Measurements from ENCODE around the gene NPSR1. TPM values are rescaled to one million over a fixed set of nuclear protein-coding genes. Genes with fewer than 3 reads are reported as not detected.
A peak's percentile ranks its signal among the peaks of the same experiment; 100 is the strongest.
"Not testable (repeated sequence)": the region's sequence is repeated elsewhere in the genome, so short reads cannot be mapped to it uniquely, and the experiment has no call there.

The NPSR1 gene
- total RNA-seq, 1 donor from 2014 or later = not detected

- DNase-seq = no peak
Observed at GRCh38 chr7:34758111-34758601, 100.1 kb downstream of the NPSR1 start.

- no peak for DNase-seq
Observed at GRCh38 chr7:34759477-34760125, 101.6 kb downstream of the NPSR1 start.

DNA sequence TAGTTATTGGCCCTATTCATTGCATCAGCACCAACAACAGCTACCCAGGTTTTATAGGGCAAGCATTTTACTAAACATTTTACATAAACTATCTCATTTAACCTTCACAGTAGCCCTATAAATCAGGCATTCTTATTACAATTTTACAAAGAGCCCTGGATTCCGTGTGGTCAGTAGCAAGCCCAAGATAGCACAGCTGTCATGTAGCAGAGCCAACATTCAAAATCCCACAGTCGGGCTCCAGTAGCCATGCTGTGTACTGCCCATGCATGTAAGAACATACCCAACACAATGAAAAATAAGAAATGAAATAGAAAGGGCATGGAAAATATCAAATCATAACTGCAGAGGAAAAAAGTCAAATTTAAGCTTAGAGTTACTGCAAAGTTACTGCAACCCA lies 102.3 kb downstream of the NPSR1 start:
- DNase-seq = no peak

- no peak for DNase-seq
Observed at GRCh38 chr7:34761206-34761605, 103.2 kb downstream of the NPSR1 start.

- no peak for DNase-seq
Observed at GRCh38 chr7:34761627-34762026, 103.6 kb downstream of the NPSR1 start.

- no peak for DNase-seq
Observed at GRCh38 chr7:34762764-34763163, 104.7 kb downstream of the NPSR1 start.

GRCh38 chr7:34772296-34772938 lies 114.4 kb downstream of the NPSR1 start:
- DNase-seq = no peak

DNA sequence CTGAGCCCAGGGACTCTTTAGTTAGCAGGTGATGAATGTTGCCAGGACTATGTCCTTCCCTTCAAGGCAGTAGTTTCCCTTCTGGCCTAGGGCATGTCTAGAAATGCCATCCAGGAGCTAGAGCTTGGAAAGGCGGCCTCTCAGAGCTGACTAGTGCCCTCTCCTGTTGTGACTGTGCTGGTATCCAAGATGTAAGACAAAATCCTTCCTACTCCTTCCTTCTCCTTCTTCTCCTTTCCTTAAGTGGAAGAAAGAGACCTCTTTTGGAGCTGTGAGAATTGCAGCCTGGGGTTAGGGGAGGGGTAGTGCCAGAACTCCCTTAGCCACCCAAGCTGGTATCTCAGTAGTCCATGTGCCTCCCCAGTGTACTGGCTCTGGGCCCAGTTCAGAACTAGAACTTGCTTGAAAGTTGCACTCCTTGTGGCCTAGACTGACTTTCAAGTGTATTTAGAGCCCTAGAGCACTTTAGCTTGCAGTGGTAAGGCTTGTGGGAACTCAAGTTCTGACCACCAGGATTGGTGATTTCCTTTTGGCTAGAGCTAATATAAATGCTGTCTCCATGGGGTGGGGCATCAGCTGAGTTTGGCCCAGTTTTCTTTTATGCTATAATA lies 118.8 kb downstream of the NPSR1 start:
- DNase-seq = no peak

- no peak for DNase-seq
Observed at GRCh38 chr7:34780546-34780945, 122.5 kb downstream of the NPSR1 start.

- DNase-seq = no peak
Observed at GRCh38 chr7:34787586-34787985, 129.6 kb downstream of the NPSR1 start.

DNA sequence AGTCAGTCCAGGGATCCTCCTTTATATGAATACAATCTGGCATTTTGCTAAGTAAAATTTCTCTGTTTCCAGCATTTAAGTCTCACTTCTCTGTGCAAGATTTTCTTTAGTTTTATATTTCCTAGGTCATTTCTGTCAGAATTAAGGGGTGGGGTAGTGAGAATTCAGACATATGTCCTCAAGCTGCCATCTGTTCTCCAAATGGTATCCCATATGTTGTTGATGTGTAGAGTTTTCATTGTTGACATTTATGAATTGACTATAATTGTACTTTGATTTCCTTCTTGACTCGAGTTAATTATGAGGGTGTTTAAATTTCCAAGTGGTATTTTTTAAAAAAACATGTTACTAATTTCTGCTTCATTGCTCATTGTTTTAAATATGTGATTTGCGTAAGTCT lies 148.8 kb downstream of the NPSR1 start:
- no peak for DNase-seq

DNA sequence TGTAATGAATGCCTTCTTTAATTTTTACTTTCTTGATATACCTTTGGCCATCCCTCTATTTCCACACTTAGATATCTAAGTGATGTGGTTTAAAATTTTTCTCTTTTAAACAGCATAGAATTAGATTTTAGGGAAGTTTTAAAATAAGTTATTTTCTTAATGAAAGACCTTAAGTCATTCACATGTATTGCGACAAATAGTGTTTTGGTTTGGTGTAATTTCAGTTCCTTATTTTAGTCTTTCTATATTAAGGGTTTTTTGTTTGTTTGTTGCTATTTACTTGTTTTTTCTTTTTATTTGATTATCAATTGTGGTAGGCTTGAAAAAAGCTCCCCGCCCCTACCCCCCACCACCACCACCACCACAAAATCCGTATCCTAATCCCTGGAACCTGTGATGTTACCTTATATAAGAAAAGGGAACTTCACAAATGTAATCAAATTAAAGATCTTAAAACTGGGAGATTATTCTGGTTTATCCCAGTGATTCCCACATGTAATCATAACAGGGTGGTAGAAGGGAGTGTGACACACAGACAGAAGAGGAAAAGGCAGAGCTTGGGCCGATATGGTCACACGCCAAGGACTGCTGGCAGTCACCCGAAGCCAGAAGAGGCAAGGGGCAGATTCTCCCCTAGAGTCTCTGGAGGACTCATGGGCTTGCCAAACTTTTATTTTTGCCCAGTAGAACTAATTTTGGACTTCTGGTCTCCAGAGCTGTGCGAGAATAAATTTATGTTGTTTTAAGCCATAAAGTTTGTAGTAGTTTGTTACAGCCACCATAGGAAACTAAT lies 149.7 kb downstream of the NPSR1 start:
- DNase-seq = no peak

- not testable (repeated sequence) for DNase-seq
Observed at GRCh38 chr7:34814203-34814842, 156.3 kb downstream of the NPSR1 start.

DNA sequence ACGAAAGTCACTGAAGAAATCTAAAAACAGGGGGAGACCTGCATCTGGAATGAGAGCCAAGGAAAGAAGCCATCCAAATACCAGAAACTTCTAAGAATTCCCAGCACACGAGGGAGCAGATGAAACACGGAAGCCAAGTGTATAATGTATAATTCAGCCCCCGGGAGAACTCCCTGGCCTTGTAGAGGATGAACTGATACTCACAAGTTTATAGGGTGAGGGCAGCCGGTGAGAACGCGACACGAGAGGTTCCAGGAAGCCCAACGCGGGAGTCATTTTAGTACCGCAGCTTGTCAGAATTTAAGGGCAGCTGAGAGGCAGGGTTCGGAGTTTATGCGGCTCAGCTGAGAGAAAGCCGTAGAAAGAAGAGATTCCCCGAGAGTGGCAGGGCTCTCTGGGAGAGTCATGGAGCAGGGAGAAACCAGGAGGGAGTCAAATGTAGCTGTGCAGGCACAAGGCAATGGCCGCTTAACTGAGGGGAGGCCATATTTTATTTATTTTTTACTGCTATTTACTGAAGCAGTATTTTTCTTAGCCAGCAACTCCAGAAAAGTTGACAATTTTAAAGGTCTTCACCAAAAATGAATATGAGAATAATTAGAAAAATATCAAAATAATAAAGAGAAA lies 164.0 kb downstream of the NPSR1 start:
- DNase-seq = no peak

GRCh38 chr7:34823650-34824258 lies 165.7 kb downstream of the NPSR1 start:
- peak; percentile 21 for DNase-seq

DNA sequence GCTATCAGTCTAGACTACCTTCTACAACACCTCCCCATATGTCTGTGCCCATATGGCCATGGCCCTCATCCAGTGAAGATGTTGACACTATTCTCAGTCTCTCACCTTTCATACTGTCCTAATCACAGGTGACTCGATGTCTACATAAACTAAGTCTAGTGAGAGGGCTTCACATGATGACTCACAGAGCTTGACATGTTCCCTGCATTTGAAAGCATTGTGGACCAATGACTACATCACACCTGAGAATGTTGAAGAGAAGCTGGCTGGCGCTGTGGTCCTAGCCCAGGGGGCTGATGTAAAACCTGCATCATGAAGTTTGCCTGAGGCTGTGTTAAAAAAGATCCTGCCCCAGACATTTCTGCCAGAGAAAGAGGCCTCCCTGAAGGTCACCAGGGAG lies 167.2 kb downstream of the NPSR1 start:
- no peak for DNase-seq

- DNase-seq = no peak
Observed at GRCh38 chr7:34830390-34830789, 172.4 kb downstream of the NPSR1 start.

DNA sequence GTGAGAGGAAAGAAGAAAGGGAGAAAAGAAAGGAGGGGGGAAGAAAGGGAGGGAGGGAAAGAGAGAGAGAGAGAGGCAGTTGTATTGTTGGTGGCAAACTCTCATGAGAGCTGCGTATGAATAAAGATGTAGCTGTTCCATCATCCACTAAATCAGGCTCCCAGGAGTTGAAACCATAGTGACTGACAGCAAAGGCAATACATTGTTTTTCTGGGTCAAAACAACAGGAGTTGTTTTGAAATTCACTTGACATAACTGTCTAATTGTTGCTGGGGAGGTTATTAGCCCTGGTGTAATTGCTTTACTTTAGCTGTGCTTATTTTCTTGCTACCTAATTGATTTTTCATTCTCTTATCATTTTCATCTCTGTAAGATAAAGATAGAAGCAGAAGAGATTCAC lies 173.4 kb downstream of the NPSR1 start:
- DNase-seq = no peak

DNA sequence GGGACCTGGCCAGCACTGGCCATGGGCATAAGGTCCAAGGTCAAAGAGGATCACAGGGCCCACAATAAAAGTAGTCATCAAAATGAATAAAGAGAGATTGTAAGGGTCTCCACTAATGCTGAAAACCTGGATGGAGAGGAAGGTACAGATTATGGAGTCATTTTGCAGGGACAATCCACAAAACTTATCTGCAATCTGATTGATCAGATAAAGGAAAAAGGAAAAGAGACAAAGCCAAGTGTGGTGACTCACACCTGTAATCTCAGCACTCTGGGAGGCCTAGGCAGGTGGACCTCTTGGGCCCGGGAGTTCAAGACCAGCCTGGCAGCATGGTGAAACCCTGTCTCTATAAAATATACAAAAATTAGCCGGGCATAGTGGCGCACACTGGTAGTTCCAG lies 174.0 kb downstream of the NPSR1 start:
- no peak for DNase-seq

DNA sequence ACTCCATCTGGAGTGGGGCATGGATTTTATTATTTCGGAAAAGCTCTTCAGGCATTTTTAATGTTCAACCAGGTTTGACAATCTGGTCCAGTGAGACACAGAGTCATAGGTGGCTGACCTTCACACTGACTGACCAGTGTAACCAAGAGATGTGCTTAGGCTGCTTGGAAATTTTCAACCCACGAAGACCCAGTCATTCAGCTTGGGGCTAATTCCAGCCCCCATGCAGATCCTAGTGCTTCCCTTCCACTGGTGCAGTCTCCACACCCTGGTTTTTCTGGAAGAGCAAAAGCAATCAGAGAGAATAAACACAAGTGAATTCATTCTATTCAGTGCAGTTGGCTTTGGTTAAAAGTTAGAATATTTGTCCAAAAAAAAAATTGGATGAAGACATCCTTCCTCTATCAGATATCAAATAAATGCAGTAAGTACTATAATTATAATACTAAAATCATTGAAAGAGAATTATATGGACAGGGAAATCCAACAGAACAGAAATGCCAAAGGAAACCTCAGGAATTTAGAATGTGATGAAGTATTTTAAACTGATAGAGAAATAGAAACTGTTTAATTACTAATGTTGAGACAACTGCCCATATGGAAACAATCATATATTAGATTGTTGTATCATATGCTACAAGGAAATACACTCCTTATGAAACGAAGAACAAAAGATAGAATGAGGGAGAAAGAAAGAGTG lies 178.0 kb downstream of the NPSR1 start:
- DNase-seq = no peak

GRCh38 chr7:34837316-34837715 lies 179.3 kb downstream of the NPSR1 start:
- DNase-seq = no peak

Data from occipital lobe (tissue), 2 donors.